Measurements from ENCODE around the gene APOL2. TPM values are rescaled to one million over a fixed set of nuclear protein-coding genes. Genes with fewer than 3 reads are reported as not detected.
"Not testable (repeated sequence)": the region's sequence is repeated elsewhere in the genome, so short reads cannot be mapped to it uniquely, and the experiment has no call there.

Gene APOL2
- total RNA-seq, 1 donor from 2014 or later, result 7.1 TPM

- FAIRE-seq, result no peak
- no peak for DNase-seq (ENCODE audit: low read depth)
- no peaks in the 10 kb centered on the region for H3K27me3 ChIP-seq (ENCODE audit: control insufficient read depth, insufficient read depth, low read length)
- no peak overlapping the region for H3K4me3 ChIP-seq (ENCODE audit: low read depth, low read length)
- TF ChIP-seq CTCF (IDR thresholded peaks at IDR 0.05; ENCODE audit: insufficient read depth, low read length, severe bottlenecking), result no peak
- no peaks in the 10 kb centered on the region for H3K36me3 ChIP-seq (ENCODE audit: control insufficient read depth, insufficient read depth, low read length)
Measured at GRCh38 chr22:36206255-36206654, 33.1 kb downstream of the APOL2 start.

GRCh38 chr22:36205573-36205972 lies 33.8 kb downstream of the APOL2 start:
- H3K4me3 ChIP-seq (ENCODE audit: low read depth, low read length); H3K27me3 ChIP-seq (ENCODE audit: control insufficient read depth, insufficient read depth, low read length); H3K36me3 ChIP-seq (ENCODE audit: control insufficient read depth, insufficient read depth, low read length); DNase-seq (ENCODE audit: low read depth): not testable (repeated sequence)
- peak; percentile 18 for FAIRE-seq

- no peak for DNase-seq (ENCODE audit: low read depth)
- no peak overlapping the region for H3K4me3 ChIP-seq (ENCODE audit: low read depth, low read length)
- TF ChIP-seq CTCF (IDR thresholded peaks at IDR 0.05; ENCODE audit: insufficient read depth, low read length, severe bottlenecking), result peak; percentile 22
- no peak for FAIRE-seq
- no peaks in the 10 kb centered on the region for H3K27me3 ChIP-seq (ENCODE audit: control insufficient read depth, insufficient read depth, low read length)
- H3K36me3 ChIP-seq (ENCODE audit: control insufficient read depth, insufficient read depth, low read length), result no peaks in the 10 kb centered on the region
Measured at GRCh38 chr22:36204632-36205015, 34.7 kb downstream of the APOL2 start.

GRCh38 chr22:36204001-36204631 lies 35.2 kb downstream of the APOL2 start:
- H3K36me3 ChIP-seq (ENCODE audit: control insufficient read depth, insufficient read depth, low read length), result no peaks in the 10 kb centered on the region
- peak; percentile 32 for FAIRE-seq
- no peaks in the 10 kb centered on the region for H3K27me3 ChIP-seq (ENCODE audit: control insufficient read depth, insufficient read depth, low read length)
- TF ChIP-seq CTCF (IDR thresholded peaks at IDR 0.05; ENCODE audit: insufficient read depth, low read length, severe bottlenecking), result no peak
- no peak for DNase-seq (ENCODE audit: low read depth)
- H3K4me3 ChIP-seq (ENCODE audit: low read depth, low read length), result no peak overlapping the region

- DNase-seq (ENCODE audit: low read depth), result peak; percentile 78
Measured at GRCh38 chr22:36203441-36203840, 35.9 kb downstream of the APOL2 start.

GRCh38 chr22:36202906-36203305 lies 36.4 kb downstream of the APOL2 start:
- TF ChIP-seq CTCF (IDR thresholded peaks at IDR 0.05; ENCODE audit: insufficient read depth, low read length, severe bottlenecking), result peak; percentile 8
- peak; percentile 30 for DNase-seq (ENCODE audit: low read depth)
- not testable (repeated sequence) for H3K27me3 ChIP-seq (ENCODE audit: control insufficient read depth, insufficient read depth, low read length); FAIRE-seq; H3K36me3 ChIP-seq (ENCODE audit: control insufficient read depth, insufficient read depth, low read length); H3K4me3 ChIP-seq (ENCODE audit: low read depth, low read length)

More at GRCh38 chr22:36203441-36203840, 35.9 kb downstream of the APOL2 start:
- FAIRE-seq; H3K27me3 ChIP-seq (ENCODE audit: control insufficient read depth, insufficient read depth, low read length); H3K36me3 ChIP-seq (ENCODE audit: control insufficient read depth, insufficient read depth, low read length); H3K4me3 ChIP-seq (ENCODE audit: low read depth, low read length): not testable (repeated sequence)

Measured in bronchial epithelial cell (primary cell).